ENCODE data around the gene FBXO31.
"Not testable (repeated sequence)": the region's sequence is repeated elsewhere in the genome, so short reads cannot be mapped to it uniquely, and the experiment has no call there.

Gene FBXO31

GRCh38 chr16:87390641-87391323 is 7.2 kb upstream of the FBXO31 start:
- Histone ChIP-seq H3K4me3 (ENCODE audit: severe bottlenecking) (no peak overlapping the region), H3K36me3 (ENCODE audit: low read depth) (peaks cover 15% of the 10 kb centered on the region), H3K4me1 (ENCODE audit: insufficient read depth, poor library complexity, severe bottlenecking) (peaks cover 26% of the 10 kb centered on the region), H3K9me3 (ENCODE audit: severe bottlenecking) (no peaks in the 10 kb centered on the region), H3K27ac (ENCODE audit: poor library complexity, severe bottlenecking) (peak overlapping the region; percentile 73), H3K27me3 (ENCODE audit: insufficient read depth, poor library complexity, severe bottlenecking) (no peaks in the 10 kb centered on the region)
- no peak for TF ChIP-seq CTCF (IDR thresholded peaks at IDR 0.05; ENCODE audit: poor library complexity, severe bottlenecking)
- no peak for ATAC-seq (ENCODE audit: low read depth)
- no peak for DNase-seq (ENCODE audit: low spot score)

- not testable (repeated sequence) for H3K9me3 ChIP-seq (ENCODE audit: severe bottlenecking); DNase-seq (ENCODE audit: low spot score); ATAC-seq (ENCODE audit: low read depth); H3K36me3 ChIP-seq (ENCODE audit: low read depth); H3K27me3 ChIP-seq (ENCODE audit: insufficient read depth, poor library complexity, severe bottlenecking); H3K4me3 ChIP-seq (ENCODE audit: severe bottlenecking)
- H3K4me1 ChIP-seq (ENCODE audit: insufficient read depth, poor library complexity, severe bottlenecking), result peaks cover 26% of the 10 kb centered on the region
- H3K27ac ChIP-seq (ENCODE audit: poor library complexity, severe bottlenecking), result peak overlapping the region; percentile 64
Observed at GRCh38 chr16:87389914-87390313, 6.3 kb upstream of the FBXO31 start.

GRCh38 chr16:87389245-87389644 is 5.7 kb upstream of the FBXO31 start:
- H3K4me3 ChIP-seq (ENCODE audit: severe bottlenecking), result no peak overlapping the region
- H3K9me3 ChIP-seq (ENCODE audit: severe bottlenecking), result no peaks in the 10 kb centered on the region
- TF ChIP-seq CTCF (IDR thresholded peaks at IDR 0.05; ENCODE audit: poor library complexity, severe bottlenecking), result no peak
- peak overlapping the region; percentile 64 for H3K27ac ChIP-seq (ENCODE audit: poor library complexity, severe bottlenecking)
- H3K27me3 ChIP-seq (ENCODE audit: insufficient read depth, poor library complexity, severe bottlenecking), result no peaks in the 10 kb centered on the region
- DNase-seq (ENCODE audit: low spot score) (no peak), ATAC-seq (ENCODE audit: low read depth) (no peak)
- H3K36me3 ChIP-seq (ENCODE audit: low read depth), result peaks cover 4% of the 10 kb centered on the region; the same call in 1 of the 2 replicates
- peaks cover 25% of the 10 kb centered on the region for H3K4me1 ChIP-seq (ENCODE audit: insufficient read depth, poor library complexity, severe bottlenecking)

GRCh38 chr16:87388818-87389134 is 5.2 kb upstream of the FBXO31 start:
- TF ChIP-seq CTCF (IDR thresholded peaks at IDR 0.05; ENCODE audit: poor library complexity, severe bottlenecking), result no peak
- H3K27ac ChIP-seq (ENCODE audit: poor library complexity, severe bottlenecking), result peak overlapping the region; percentile 64
- no peaks in the 10 kb centered on the region for H3K9me3 ChIP-seq (ENCODE audit: severe bottlenecking)
- peaks cover 4% of the 10 kb centered on the region; the same call in 1 of the 2 replicates for H3K36me3 ChIP-seq (ENCODE audit: low read depth)
- ATAC-seq (ENCODE audit: low read depth) (no peak), DNase-seq (ENCODE audit: low spot score) (no peak)
- H3K4me1 ChIP-seq (ENCODE audit: insufficient read depth, poor library complexity, severe bottlenecking), result peaks cover 20% of the 10 kb centered on the region
- no peaks in the 10 kb centered on the region for H3K27me3 ChIP-seq (ENCODE audit: insufficient read depth, poor library complexity, severe bottlenecking)
- no peak overlapping the region for H3K4me3 ChIP-seq (ENCODE audit: severe bottlenecking)

GRCh38 chr16:87387942-87388817 is 4.6 kb upstream of the FBXO31 start:
- peak overlapping the region; percentile 64 for H3K27ac ChIP-seq (ENCODE audit: poor library complexity, severe bottlenecking)
- peak; percentile 76 for ATAC-seq (ENCODE audit: low read depth)

GRCh38 chr16:87384875-87385167 is 1.2 kb upstream of the FBXO31 start:
- DNase-seq (ENCODE audit: low spot score); ATAC-seq (ENCODE audit: low read depth); H3K9me3 ChIP-seq (ENCODE audit: severe bottlenecking); H3K36me3 ChIP-seq (ENCODE audit: low read depth); H3K27me3 ChIP-seq (ENCODE audit: insufficient read depth, poor library complexity, severe bottlenecking): not testable (repeated sequence)
- Histone ChIP-seq H3K4me3 (ENCODE audit: severe bottlenecking) (peak overlapping the region; percentile 99), H3K4me1 (ENCODE audit: insufficient read depth, poor library complexity, severe bottlenecking) (peaks cover 29% of the 10 kb centered on the region), H3K27ac (ENCODE audit: poor library complexity, severe bottlenecking) (peak overlapping the region; percentile 57)

More at GRCh38 chr16:87387942-87388817, 4.6 kb upstream of the FBXO31 start:
- peak; percentile 95 for DNase-seq (ENCODE audit: low spot score)
- Histone ChIP-seq H3K27me3 (ENCODE audit: insufficient read depth, poor library complexity, severe bottlenecking) (no peaks in the 10 kb centered on the region), H3K4me3 (ENCODE audit: severe bottlenecking) (no peak overlapping the region), H3K36me3 (ENCODE audit: low read depth) (no peaks in the 10 kb centered on the region), H3K9me3 (ENCODE audit: severe bottlenecking) (no peaks in the 10 kb centered on the region), H3K4me1 (ENCODE audit: insufficient read depth, poor library complexity, severe bottlenecking) (peaks cover 15% of the 10 kb centered on the region)
- no peak for TF ChIP-seq CTCF (IDR thresholded peaks at IDR 0.05; ENCODE audit: poor library complexity, severe bottlenecking)
